K562 (cell line): Measurements from ENCODE around the gene NPAS2. TPM values are rescaled to one million over a fixed set of nuclear protein-coding genes. Genes with fewer than 3 reads are reported as not detected.

Experiments
- ATAC-seq: fragments of 200-7000 bp; cut with Tn5 transposase; 3 replicates; pipeline ENCODE4 v1.9.1; 2020; ENCODE audit warnings: moderate library complexity
- BruUV-seq: library from RNA; stranded (reverse); fragments of 400-500 nt; replicated peaks from 2 replicates; lab custom pipeline; 2021; lab: Mats Ljungman, UMichigan
- CTCF ChIA-PET: fragments of 300-600 bp; formaldehyde crosslinking; extraction: SDS; loops from one replicate; lab custom pipeline; 2021; ENCODE audit warnings: low intra/inter-chr PET ratio; lab: Yijun Ruan, JAX
- POLR2A ChIA-PET: fragments of 300-600, 350-650 bp; sonication (Branson Sonifier 250); formaldehyde crosslinking; extraction: SDS; loops from one replicate; lab custom pipeline; 2021; ENCODE audit warnings: antibody characterized with exemption, inconsistent platforms; lab: Yijun Ruan, JAX
- DNase-seq, 4 experiments: peaks; one replicate each; pipeline versions ENCODE4 v3.0.0 to v3.0.0-alpha.2; 2011 to 2018; ENCODE audit warnings: low spot score in 3 of 4, mixed read lengths in 3 of 4; ENCODE audit errors: extremely low read depth in 1 of 4
- FAIRE-seq: peaks from 2 replicates; lab custom pipeline; 2011; peaks lifted over from hg19 to GRCh38; lab: Jason Lieb, UNC
- H2AFZ ChIP-seq: 2 replicates; pipeline ENCODE4 v1.6.0; 2011; ENCODE audit warnings: low read depth, low read length, control low read depth, inconsistent platforms
- H3K27ac ChIP-seq: fragments of 200-600 bp; 3 replicates; pipeline ENCODE4 v1.8.0; 2011; ENCODE audit warnings: low read depth, mild to moderate bottlenecking, control low read depth, inconsistent platforms, low read length, moderate library complexity, mixed read lengths; ENCODE audit errors: extremely low read depth
- H3K27me3 ChIP-seq, 2 experiments: fragments of 300-600 bp in 1 of 2; 2 replicates in 1 of 2; 3 replicates in 1 of 2; pipeline versions ENCODE4 v1.6.0 to v1.8.0; 2011; ENCODE audit warnings: inconsistent platforms in 2 of 2, low read length in 2 of 2, mild to moderate bottlenecking in 1 of 2, mixed read lengths in 1 of 2, moderate library complexity in 1 of 2; ENCODE audit not compliant: control insufficient read depth in 2 of 2, insufficient read depth in 2 of 2
- H3K36me3 ChIP-seq: fragments of 300-600 bp; 3 replicates; pipeline ENCODE4 v1.8.0; 2011; ENCODE audit warnings: mild to moderate bottlenecking, low read length, inconsistent platforms; ENCODE audit not compliant: control insufficient read depth, insufficient read depth
- H3K4me1 ChIP-seq, 2 experiments: fragments of 200-600 bp in 1 of 2; replicated peaks in 1 of 2; 2 replicates in 1 of 2; 3 replicates in 1 of 2; pipeline versions ENCODE4 v1.5.1 to v1.8.0; 2011; ENCODE audit warnings: inconsistent platforms in 2 of 2, low read length in 2 of 2, mild to moderate bottlenecking in 1 of 2, mixed read lengths in 1 of 2, moderate library complexity in 1 of 2; ENCODE audit not compliant: control insufficient read depth in 2 of 2, insufficient read depth in 2 of 2
- H3K4me2 ChIP-seq: 2 replicates; pipeline ENCODE4 v1.6.1; 2011; ENCODE audit warnings: low read length, control low read depth, inconsistent platforms, mixed read lengths; ENCODE audit not compliant: insufficient read depth
- H3K4me3 ChIP-seq: fragments of 200-600 bp; sonication (generic), shearing (Covaris generic); 2 replicates; pipeline ENCODE4 v1.5.1; 2016; ENCODE audit warnings: control low read depth, inconsistent platforms
- H3K79me2 ChIP-seq: fragments of 200-600 bp; 3 replicates; pipeline ENCODE4 v1.8.0; 2011; ENCODE audit warnings: low read length, inconsistent platforms; ENCODE audit not compliant: control insufficient read depth, insufficient read depth
- H3K9ac ChIP-seq, 2 experiments: 2 replicates each; pipeline versions ENCODE4 v1.6.0 to v1.6.1; 2011; ENCODE audit warnings: low read depth in 2 of 2, low read length in 2 of 2, control low read depth in 1 of 2, inconsistent platforms in 1 of 2, mild to moderate bottlenecking in 1 of 2, mixed read lengths in 1 of 2; ENCODE audit not compliant: insufficient read depth in 1 of 2
- H3K9me1 ChIP-seq: one replicate; pipeline ENCODE4 v1.6.0; 2011; ENCODE audit warnings: inconsistent platforms, mild to moderate bottlenecking, low read length, moderate library complexity; ENCODE audit not compliant: control insufficient read depth, insufficient read depth
- H3K9me3 ChIP-seq: replicated peaks from 2 replicates; pipeline ENCODE4 v1.5.1; 2011; ENCODE audit warnings: low read depth, low read length, inconsistent platforms; ENCODE audit not compliant: control insufficient read depth, insufficient read depth
- H4K20me1 ChIP-seq: replicated peaks from 2 replicates; pipeline ENCODE4 v1.6.1; 2011; ENCODE audit warnings: low read length, inconsistent platforms, mixed read lengths; ENCODE audit not compliant: control insufficient read depth, insufficient read depth
- ARID2 ChIP-seq: fragments of 450-650 bp; IDR thresholded peaks from 2 replicates; pipeline ENCODE4 v1.6.1; 2017; ENCODE audit warnings: antibody characterized with exemption, mild to moderate bottlenecking
- CBFA2T3 ChIP-seq: fragments of 450-650 bp; IDR thresholded peaks from 2 replicates; pipeline ENCODE4 v1.6.1; 2017
- ESRRB ChIP-seq: fragments of 250-450 bp; sonication (Bioruptor Pico); IDR thresholded peaks from 2 replicates; pipeline ENCODE4 v1.5.0; 2020; ENCODE audit warnings: mild to moderate bottlenecking, moderate library complexity, borderline replicate concordance
- ETV6 ChIP-seq, 3 experiments: fragments of 150-350 bp in 1 of 3; sonication (generic) in 1 of 3; formaldehyde crosslinking in 1 of 3; IDR thresholded peaks; 2 replicates each; pipeline versions ENCODE4 v1.6.1 to v1.8.0; 2014 to 2022; ENCODE audit warnings: borderline replicate concordance in 2 of 3, low read depth in 2 of 3, antibody characterized with exemption in 1 of 3, low read length in 1 of 3, mild to moderate bottlenecking in 1 of 3, missing genetic modification reagents in 1 of 3
- MYC ChIP-seq, 2 experiments: fragments of 250-450 bp in 1 of 2; sonication (Bioruptor Pico) in 1 of 2; IDR thresholded peaks; 2 replicates each; pipeline versions ENCODE4 v1.5.1 to v1.6.1; 2012 to 2021; ENCODE audit warnings: low read depth in 2 of 2, borderline replicate concordance in 1 of 2, improper control_type of control experiment in 1 of 2, low read length in 1 of 2, mild to moderate bottlenecking in 1 of 2, moderate library complexity in 1 of 2
- SMARCE1 ChIP-seq: fragments of 450-650 bp; IDR thresholded peaks from 2 replicates; pipeline ENCODE4 v1.7.1; 2016; ENCODE audit warnings: mild to moderate bottlenecking
- YBX1 ChIP-seq: fragments of 450-650 bp; IDR thresholded peaks from 2 replicates; pipeline ENCODE4 v1.7.1; 2016; ENCODE audit warnings: mild to moderate bottlenecking
- ZNF589 ChIP-seq: fragments of 200-800 bp; sonication (Bioruptor generic); IDR thresholded peaks from 2 replicates; pipeline ENCODE4 v1.6.1; 2016; ENCODE audit warnings: low read depth, missing genetic modification characterization, missing compliant biosample characterization
- in situ Hi-C: fragments of 300-500 bp; cut with MboI; formaldehyde crosslinking; loops from 4 replicates; pipeline ENCODE4 v1.15.0; 2018; ENCODE audit warnings: inconsistent platforms, mixed read lengths
- intact Hi-C: fragments of 100-400 bp; cut with micrococcal nuclease; formaldehyde crosslinking; loops from 2 replicates; pipeline ENCODE4 v1.14.2; 2022
- polyA plus RNA-seq, 8 experiments: library from polyadenylated mRNA; depleted of rRNA in 4 of 8; stranded (reverse) in 5 of 8; unstranded in 3 of 8; fragments of >200 nt; fragmentation: Nextera tagmentation in 2 of 8; fragmentation: Illumina TruSeq in 1 of 8; extraction: Ambion mirVana in 2 of 8; extraction: Trizol in 1 of 8; gene quantifications; 2 replicates each; pipeline versions ENCODE4 v1.2.1 to v1.2.3, GENCODE V29; 2011 to 2014; ENCODE audit warnings: inconsistent platforms in 1 of 8, missing spikeins in 1 of 8
- total RNA-seq, 7 experiments: library from RNA; depleted of rRNA in 6 of 7; stranded (reverse); fragments of >200 nt in 6 of 7; fragmentation: Illumina TruSeq in 2 of 7; extraction: Trizol in 2 of 7; gene quantifications; 2 replicates each; pipeline versions ENCODE4 v1.2.1 to v1.2.3, GENCODE V29; 2011 to 2021; ENCODE audit warnings: low replicate concordance in 1 of 7
- TF ChIP-seq, protein P1 (sequence below): fragments of 250-450 bp; sonication (Bioruptor Pico); IDR thresholded peaks from 2 replicates; pipeline ENCODE4 v1.9.0; 2021; ENCODE audit warnings: mild to moderate bottlenecking
- TF ChIP-seq, protein P2 (sequence below): sonication (generic); formaldehyde crosslinking; IDR thresholded peaks from 2 replicates; pipeline ENCODE4 v1.8.0; 2022; ENCODE audit warnings: mild to moderate bottlenecking, missing genetic modification reagents
- TF ChIP-seq, protein P3 (sequence below), 2 experiments: fragments of 450-650 bp in 1 of 2; IDR thresholded peaks; 2 replicates each; pipeline ENCODE4 v1.6.1; 2011 to 2017; ENCODE audit warnings: low read depth in 2 of 2, antibody characterized with exemption in 1 of 2, borderline replicate concordance in 1 of 2, low read length in 1 of 2, mild to moderate bottlenecking in 1 of 2, mixed read lengths in 1 of 2; ENCODE audit not compliant: control insufficient read depth in 1 of 2
- TF ChIP-seq, protein P4 (sequence below): fragments of 450-650 bp; IDR thresholded peaks from 2 replicates; pipeline ENCODE4 v1.6.1; 2016
- TF ChIP-seq, protein P5 (sequence below): sonication (generic); formaldehyde crosslinking; IDR thresholded peaks from 2 replicates; pipeline ENCODE4 v1.9.0; 2022; ENCODE audit warnings: mild to moderate bottlenecking, missing genetic modification reagents

The NPAS2 gene
- total and polyA plus RNA-seq, 9 of the 15 experiments (the other 6 are each of a cell fraction or from before 2014, with no cell fraction given), result 0.06 to 0.29 (median 0.07) TPM; not detected in 5

DNA sequence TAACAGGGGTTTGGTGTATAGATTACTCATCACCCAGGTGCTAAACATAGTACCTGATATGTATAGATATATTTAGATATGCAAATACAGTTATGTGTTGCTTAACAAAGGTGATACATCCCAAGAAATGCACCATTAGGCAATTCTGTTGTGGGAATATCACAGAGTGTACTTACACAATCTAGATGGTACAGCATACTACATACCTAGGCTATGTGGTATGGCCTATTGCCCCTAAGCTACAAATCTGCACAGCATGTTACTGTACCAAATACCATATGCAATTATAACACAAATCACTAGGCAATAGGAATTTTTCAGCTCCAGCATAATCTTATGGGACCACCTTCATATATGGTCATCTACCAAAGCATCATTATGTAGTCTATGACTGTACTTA, 43.5 kb upstream of the NPAS2 start:
- no peaks in the 10 kb centered on the region for H3K36me3 ChIP-seq
- ChIA-PET POLR2A (interaction anchor here (0.6 kb wide), 1 partner anchor 194 kb away, joined by 3 read pairs; no protein-coding TSS in a partner anchor), CTCF (no interaction called here)
- no peak overlapping the region for H3K9ac ChIP-seq
- H3K27ac ChIP-seq, result no peak overlapping the region
- FAIRE-seq, result no peak
- peaks cover 11 to 42% of the 10 kb centered on the region in 2 experiments; a peak in 3 of 5 replicates for H3K27me3 ChIP-seq
- no peak overlapping the region for H2AFZ ChIP-seq
- intact Hi-C loops, result no loop called here
- DNase-seq, result no peak
- no peaks in the 10 kb centered on the region for H4K20me1 ChIP-seq
- no peaks in the 10 kb centered on the region for H3K9me1 ChIP-seq
- H3K4me2 ChIP-seq, result no peak overlapping the region
- H3K4me1 ChIP-seq, result no peaks in the 10 kb centered on the region
- H3K79me2 ChIP-seq, result no peaks in the 10 kb centered on the region
- no peak overlapping the region for H3K4me3 ChIP-seq
- in situ Hi-C loops, result no loop called here
- no TSS peak for BruUV-seq
- no peak for TF ChIP-seq ZNF589 (CRISPR knock-in tag)
- TF ChIP-seq, protein P1, sequence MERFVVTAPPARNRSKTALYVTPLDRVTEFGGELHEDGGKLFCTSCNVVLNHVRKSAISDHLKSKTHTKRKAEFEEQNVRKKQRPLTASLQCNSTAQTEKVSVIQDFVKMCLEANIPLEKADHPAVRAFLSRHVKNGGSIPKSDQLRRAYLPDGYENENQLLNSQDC, result no peak
- TF ChIP-seq CBFA2T3, result no peak
- TF ChIP-seq ESRRB (CRISPR knock-in tag), result no peak
- TF ChIP-seq YBX1, result no peak
- TF ChIP-seq ARID2, result no peak
- no peak for TF ChIP-seq SMARCE1
- TF ChIP-seq, protein P2, sequence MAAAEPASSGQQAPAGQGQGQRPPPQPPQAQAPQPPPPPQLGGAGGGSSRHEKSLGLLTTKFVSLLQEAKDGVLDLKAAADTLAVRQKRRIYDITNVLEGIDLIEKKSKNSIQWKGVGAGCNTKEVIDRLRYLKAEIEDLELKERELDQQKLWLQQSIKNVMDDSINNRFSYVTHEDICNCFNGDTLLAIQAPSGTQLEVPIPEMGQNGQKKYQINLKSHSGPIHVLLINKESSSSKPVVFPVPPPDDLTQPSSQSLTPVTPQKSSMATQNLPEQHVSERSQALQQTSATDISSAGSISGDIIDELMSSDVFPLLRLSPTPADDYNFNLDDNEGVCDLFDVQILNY (CRISPR knock-in tag), result no peak
- TF ChIP-seq, protein P3, sequence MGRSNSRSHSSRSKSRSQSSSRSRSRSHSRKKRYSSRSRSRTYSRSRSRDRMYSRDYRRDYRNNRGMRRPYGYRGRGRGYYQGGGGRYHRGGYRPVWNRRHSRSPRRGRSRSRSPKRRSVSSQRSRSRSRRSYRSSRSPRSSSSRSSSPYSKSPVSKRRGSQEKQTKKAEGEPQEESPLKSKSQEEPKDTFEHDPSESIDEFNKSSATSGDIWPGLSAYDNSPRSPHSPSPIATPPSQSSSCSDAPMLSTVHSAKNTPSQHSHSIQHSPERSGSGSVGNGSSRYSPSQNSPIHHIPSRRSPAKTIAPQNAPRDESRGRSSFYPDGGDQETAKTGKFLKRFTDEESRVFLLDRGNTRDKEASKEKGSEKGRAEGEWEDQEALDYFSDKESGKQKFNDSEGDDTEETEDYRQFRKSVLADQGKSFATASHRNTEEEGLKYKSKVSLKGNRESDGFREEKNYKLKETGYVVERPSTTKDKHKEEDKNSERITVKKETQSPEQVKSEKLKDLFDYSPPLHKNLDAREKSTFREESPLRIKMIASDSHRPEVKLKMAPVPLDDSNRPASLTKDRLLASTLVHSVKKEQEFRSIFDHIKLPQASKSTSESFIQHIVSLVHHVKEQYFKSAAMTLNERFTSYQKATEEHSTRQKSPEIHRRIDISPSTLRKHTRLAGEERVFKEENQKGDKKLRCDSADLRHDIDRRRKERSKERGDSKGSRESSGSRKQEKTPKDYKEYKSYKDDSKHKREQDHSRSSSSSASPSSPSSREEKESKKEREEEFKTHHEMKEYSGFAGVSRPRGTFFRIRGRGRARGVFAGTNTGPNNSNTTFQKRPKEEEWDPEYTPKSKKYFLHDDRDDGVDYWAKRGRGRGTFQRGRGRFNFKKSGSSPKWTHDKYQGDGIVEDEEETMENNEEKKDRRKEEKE (IDR thresholded peaks at IDR 0.05; ENCODE audit: borderline replicate concordance in 1 of 2, control insufficient read depth in 1 of 2, low read depth in 2 of 2, low read length in 1 of 2), result no peak
- TF ChIP-seq, protein P4, sequence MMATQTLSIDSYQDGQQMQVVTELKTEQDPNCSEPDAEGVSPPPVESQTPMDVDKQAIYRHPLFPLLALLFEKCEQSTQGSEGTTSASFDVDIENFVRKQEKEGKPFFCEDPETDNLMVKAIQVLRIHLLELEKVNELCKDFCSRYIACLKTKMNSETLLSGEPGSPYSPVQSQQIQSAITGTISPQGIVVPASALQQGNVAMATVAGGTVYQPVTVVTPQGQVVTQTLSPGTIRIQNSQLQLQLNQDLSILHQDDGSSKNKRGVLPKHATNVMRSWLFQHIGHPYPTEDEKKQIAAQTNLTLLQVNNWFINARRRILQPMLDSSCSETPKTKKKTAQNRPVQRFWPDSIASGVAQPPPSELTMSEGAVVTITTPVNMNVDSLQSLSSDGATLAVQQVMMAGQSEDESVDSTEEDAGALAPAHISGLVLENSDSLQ, result no peak
- no peak for TF ChIP-seq MYC (IDR thresholded peaks at IDR 0.05; ENCODE audit: low read depth, low read length)
- no peak for TF ChIP-seq MYC (CRISPR knock-in tag; IDR thresholded peaks at IDR 0.05; ENCODE audit: borderline replicate concordance, low read depth)
- TF ChIP-seq, protein P5, sequence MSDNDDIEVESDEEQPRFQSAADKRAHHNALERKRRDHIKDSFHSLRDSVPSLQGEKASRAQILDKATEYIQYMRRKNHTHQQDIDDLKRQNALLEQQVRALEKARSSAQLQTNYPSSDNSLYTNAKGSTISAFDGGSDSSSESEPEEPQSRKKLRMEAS (CRISPR knock-in tag), result no peak
- no peak for TF ChIP-seq ETV6 (IDR thresholded peaks at IDR 0.05; ENCODE audit: borderline replicate concordance in 1 of 2, low read depth in 2 of 2, low read length in 1 of 2)
- TF ChIP-seq ETV6 (CRISPR knock-in tag; IDR thresholded peaks at IDR 0.05; ENCODE audit: borderline replicate concordance), result no peak
- ATAC-seq, result no peak
- no peaks in the 10 kb centered on the region for H3K9me3 ChIP-seq
